Subcutaneous adipose tissue (tissue), 4 donors: ENCODE data around the gene ALKBH5. TPM values are rescaled to one million over a fixed set of nuclear protein-coding genes. Genes with fewer than 3 reads are reported as not detected.

ENCODE experiments used
- total RNA-seq, 4 donors: library from RNA; depleted of rRNA; stranded (reverse); fragments of >200 nt; gene quantifications; one replicate each; pipeline ENCODE4 v1.1.0, GENCODE V29; 2016
- TF ChIP-seq, protein P1 (sequence below): fragments of 450-650 bp; IDR thresholded peaks from one replicate; pipeline ENCODE4 v1.5.1; 2016; ENCODE audit warnings: low read depth, mild to moderate bottlenecking, control low read depth, antibody characterized with exemption, moderate library complexity

The ALKBH5 gene
- total RNA-seq, 4 donors from 2014 or later: 57.5 to 69.6 (median 67.5) TPM

DNA sequence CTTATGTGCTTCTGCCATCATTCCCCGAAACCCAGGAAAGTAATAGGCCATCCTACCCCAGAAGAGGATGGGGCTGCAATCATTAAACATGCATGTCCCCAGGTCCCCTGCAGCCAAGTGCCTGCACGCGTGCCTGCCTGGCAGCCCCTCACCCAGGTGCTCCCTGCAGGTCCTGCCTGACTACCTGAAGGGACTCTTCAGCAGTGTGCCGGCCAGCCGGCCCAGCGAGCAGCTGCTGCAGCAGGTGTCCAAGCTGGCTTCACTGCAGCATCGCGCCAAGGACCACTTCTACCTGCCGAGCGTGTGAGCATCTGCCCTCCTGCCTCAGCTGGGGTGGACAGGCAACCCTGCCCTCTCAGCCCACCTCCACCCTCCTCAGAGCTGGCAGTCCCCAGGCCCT lies 16.2 kb upstream of the ALKBH5 start:
- TF ChIP-seq, protein P1, sequence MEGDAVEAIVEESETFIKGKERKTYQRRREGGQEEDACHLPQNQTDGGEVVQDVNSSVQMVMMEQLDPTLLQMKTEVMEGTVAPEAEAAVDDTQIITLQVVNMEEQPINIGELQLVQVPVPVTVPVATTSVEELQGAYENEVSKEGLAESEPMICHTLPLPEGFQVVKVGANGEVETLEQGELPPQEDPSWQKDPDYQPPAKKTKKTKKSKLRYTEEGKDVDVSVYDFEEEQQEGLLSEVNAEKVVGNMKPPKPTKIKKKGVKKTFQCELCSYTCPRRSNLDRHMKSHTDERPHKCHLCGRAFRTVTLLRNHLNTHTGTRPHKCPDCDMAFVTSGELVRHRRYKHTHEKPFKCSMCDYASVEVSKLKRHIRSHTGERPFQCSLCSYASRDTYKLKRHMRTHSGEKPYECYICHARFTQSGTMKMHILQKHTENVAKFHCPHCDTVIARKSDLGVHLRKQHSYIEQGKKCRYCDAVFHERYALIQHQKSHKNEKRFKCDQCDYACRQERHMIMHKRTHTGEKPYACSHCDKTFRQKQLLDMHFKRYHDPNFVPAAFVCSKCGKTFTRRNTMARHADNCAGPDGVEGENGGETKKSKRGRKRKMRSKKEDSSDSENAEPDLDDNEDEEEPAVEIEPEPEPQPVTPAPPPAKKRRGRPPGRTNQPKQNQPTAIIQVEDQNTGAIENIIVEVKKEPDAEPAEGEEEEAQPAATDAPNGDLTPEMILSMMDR: no peak

- TF ChIP-seq, protein P1: no peak
Observed at GRCh38 chr17:18172531-18173278, 10.9 kb upstream of the ALKBH5 start.

DNA sequence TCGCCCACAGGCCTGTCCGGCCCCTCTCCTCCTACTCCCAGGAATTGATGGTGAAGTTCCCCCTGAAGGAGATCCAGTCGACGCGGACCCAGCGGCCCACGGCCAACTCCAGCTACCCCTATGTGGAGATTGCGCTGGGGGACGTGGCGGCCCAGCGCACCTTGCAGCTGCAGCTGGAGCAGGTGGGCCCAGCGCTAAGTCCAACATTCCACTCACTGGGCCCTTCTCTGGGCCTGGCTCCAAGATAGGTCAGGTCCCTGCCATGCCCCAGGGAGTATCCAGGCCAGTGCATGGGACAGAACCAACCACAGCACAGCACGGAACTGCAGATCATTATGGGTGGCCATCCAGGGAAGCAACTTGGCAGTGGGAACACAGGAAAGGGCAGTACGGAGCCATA lies 9.9 kb upstream of the ALKBH5 start:
- TF ChIP-seq, protein P1: no peak

- TF ChIP-seq, protein P1: no peak
Observed at GRCh38 chr17:18176176-18176575, 7.5 kb upstream of the ALKBH5 start.

GRCh38 chr17:18177133-18177532 lies 6.5 kb upstream of the ALKBH5 start:
- TF ChIP-seq, protein P1: no peak

- TF ChIP-seq, protein P1: no peak
Observed at GRCh38 chr17:18177722-18178121, 5.9 kb upstream of the ALKBH5 start.

- TF ChIP-seq, protein P1: no peak
Observed at GRCh38 chr17:18179196-18179595, 4.4 kb upstream of the ALKBH5 start.
